PC-9 (cell line): ENCODE measurements around the gene MT1G.

Source experiments
- EZH2 ChIP-seq: fragments of 200-600 bp; sonication (generic); IDR thresholded peaks from 2 replicates; pipeline ENCODE4 v1.8.0; 2017; ENCODE audit warnings: antibody characterized with exemption, low read depth
- TF ChIP-seq, protein P1 (sequence below): fragments of 200-600 bp; sonication (generic); conservative IDR thresholded peaks from 2 replicates; pipeline ENCODE4 v1.6.1; 2017; ENCODE audit warnings: mixed run types, antibody characterized with exemption, mild to moderate bottlenecking, moderate library complexity

DNA sequence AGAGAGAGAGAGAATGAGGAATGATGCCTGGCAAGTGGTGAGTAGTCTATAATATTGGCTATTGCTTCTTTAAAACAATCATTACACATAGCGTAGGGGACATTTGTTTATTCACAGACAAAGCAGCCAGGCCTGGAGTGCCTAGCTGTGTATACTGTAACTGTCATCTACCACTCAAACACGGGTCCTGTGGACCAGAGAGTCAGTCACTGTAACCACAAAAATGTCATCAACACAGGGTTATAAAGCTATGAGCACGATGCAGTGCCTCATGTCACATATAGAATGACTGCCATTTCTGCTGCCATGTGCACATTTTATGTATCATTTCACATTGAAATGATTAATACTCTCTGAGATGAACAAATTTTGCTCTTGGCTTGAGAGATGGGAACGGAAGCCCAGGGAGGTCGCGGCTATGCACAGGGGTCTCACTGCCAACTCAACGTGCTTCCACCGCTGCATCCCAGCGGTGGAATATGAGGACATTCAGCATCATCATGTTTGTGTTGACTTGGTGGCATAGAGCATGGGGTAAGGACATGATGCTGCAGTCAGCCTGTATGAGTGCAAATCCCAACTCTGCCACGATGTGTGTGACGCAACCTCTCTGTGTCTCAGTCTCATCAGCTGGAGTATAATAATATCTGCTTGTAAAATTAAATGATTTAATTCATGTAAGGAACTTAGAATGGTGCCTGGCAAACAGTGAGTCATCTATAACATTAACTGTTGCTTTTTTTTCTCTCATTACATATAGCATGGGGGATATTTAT lies 5.1 kb upstream of the MT1G start:
- TF ChIP-seq, protein P1, sequence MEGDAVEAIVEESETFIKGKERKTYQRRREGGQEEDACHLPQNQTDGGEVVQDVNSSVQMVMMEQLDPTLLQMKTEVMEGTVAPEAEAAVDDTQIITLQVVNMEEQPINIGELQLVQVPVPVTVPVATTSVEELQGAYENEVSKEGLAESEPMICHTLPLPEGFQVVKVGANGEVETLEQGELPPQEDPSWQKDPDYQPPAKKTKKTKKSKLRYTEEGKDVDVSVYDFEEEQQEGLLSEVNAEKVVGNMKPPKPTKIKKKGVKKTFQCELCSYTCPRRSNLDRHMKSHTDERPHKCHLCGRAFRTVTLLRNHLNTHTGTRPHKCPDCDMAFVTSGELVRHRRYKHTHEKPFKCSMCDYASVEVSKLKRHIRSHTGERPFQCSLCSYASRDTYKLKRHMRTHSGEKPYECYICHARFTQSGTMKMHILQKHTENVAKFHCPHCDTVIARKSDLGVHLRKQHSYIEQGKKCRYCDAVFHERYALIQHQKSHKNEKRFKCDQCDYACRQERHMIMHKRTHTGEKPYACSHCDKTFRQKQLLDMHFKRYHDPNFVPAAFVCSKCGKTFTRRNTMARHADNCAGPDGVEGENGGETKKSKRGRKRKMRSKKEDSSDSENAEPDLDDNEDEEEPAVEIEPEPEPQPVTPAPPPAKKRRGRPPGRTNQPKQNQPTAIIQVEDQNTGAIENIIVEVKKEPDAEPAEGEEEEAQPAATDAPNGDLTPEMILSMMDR, result no peak
- TF ChIP-seq EZH2, result no peak
